SK-N-SH (cell line): ENCODE measurements around the gene ARL3. TPM values are rescaled to one million over a fixed set of nuclear protein-coding genes. Genes with fewer than 3 reads are reported as not detected.
A peak's percentile ranks its signal among the peaks of the same experiment; 100 is the strongest.

Experiments
- CTCF ChIA-PET: fragments of 300-600, 350-600 bp; formaldehyde crosslinking; extraction: SDS; loops from one replicate; lab custom pipeline; 2021; lab: Yijun Ruan, JAX
- POLR2A ChIA-PET: fragments of 350-600 bp; sonication (Branson Sonifier 250); formaldehyde crosslinking; extraction: SDS; loops from one replicate; lab custom pipeline; 2020; ENCODE audit warnings: antibody characterized with exemption, inconsistent platforms; lab: Yijun Ruan, JAX
- DNase-seq: peaks from one replicate; pipeline ENCODE4 v3.0.0; 2012
- H2AFZ ChIP-seq: fragments of 200-600 bp; sonication (generic); 2 replicates; pipeline ENCODE4 v1.8.1; 2016; ENCODE audit warnings: antibody characterized with exemption, mild to moderate bottlenecking, low read depth
- H3F3A ChIP-seq: fragments of 200-600 bp; sonication (generic); replicated peaks from 2 replicates; pipeline ENCODE3; 2016; ENCODE audit warnings: antibody characterized with exemption, mild to moderate bottlenecking; ENCODE audit not compliant: insufficient read depth
- H3K27ac ChIP-seq, 2 experiments: fragments of 200-500 bp in 1 of 2; fragments of 200-600 bp in 1 of 2; sonication (Bioruptor generic) in 1 of 2; sonication (generic), shearing (Covaris generic) in 1 of 2; 2 replicates each; pipeline versions ENCODE4 v1.5.1 to v1.6.1; 2014 to 2016; ENCODE audit warnings: low read depth in 2 of 2, inconsistent platforms in 1 of 2, low read length in 1 of 2, mild to moderate bottlenecking in 1 of 2, mixed read lengths in 1 of 2
- H3K27me3 ChIP-seq: fragments of 200-600 bp; sonication (generic), shearing (Covaris generic); 2 replicates; pipeline ENCODE4 v1.6.1; 2016; ENCODE audit warnings: mixed run types; ENCODE audit not compliant: insufficient read depth
- H3K36me3 ChIP-seq, 2 experiments: fragments of 200-500 bp in 1 of 2; fragments of 200-600 bp in 1 of 2; sonication (Bioruptor generic) in 1 of 2; sonication (generic) in 1 of 2; replicated peaks in 1 of 2; 2 replicates each; pipeline versions ENCODE3 to v1.5.1; 2014 to 2016; ENCODE audit warnings: low read length in 1 of 2, mild to moderate bottlenecking in 1 of 2; ENCODE audit not compliant: insufficient read depth in 2 of 2, control insufficient read depth in 1 of 2
- H3K4me1 ChIP-seq, 2 experiments: fragments of 200-500 bp in 1 of 2; fragments of 200-600 bp in 1 of 2; sonication (Bioruptor generic) in 1 of 2; sonication (generic), shearing (Covaris generic) in 1 of 2; 2 replicates each; pipeline versions ENCODE4 v1.5.1 to v1.6.1; 2014 to 2016; ENCODE audit warnings: low read depth in 1 of 2, low read length in 1 of 2, mixed run types in 1 of 2; ENCODE audit not compliant: insufficient read depth in 2 of 2, control insufficient read depth in 1 of 2
- H3K4me2 ChIP-seq: fragments of 200-600 bp; sonication (generic), shearing (Covaris generic); 2 replicates; pipeline ENCODE4 v1.6.1; 2017; ENCODE audit warnings: mixed run types
- H3K4me3 ChIP-seq, 2 experiments: fragments of 200-500 bp in 1 of 2; fragments of 200-600 bp in 1 of 2; sonication (Bioruptor generic) in 1 of 2; sonication (generic), shearing (Covaris generic) in 1 of 2; 2 replicates each; pipeline versions ENCODE4 v1.5.1 to v1.8.1; 2014 to 2016; ENCODE audit warnings: low read depth in 2 of 2, inconsistent platforms in 1 of 2, low read length in 1 of 2, mild to moderate bottlenecking in 1 of 2, mixed read lengths in 1 of 2, moderate library complexity in 1 of 2
- H3K79me2 ChIP-seq: fragments of 200-600 bp; sonication (generic); 2 replicates; pipeline ENCODE4 v1.8.1; 2017; ENCODE audit warnings: mild to moderate bottlenecking; ENCODE audit not compliant: insufficient read depth
- H3K9ac ChIP-seq: fragments of 200-600 bp; sonication (generic); 2 replicates; pipeline ENCODE4 v1.6.1; 2017; ENCODE audit warnings: mixed run types
- H3K9me2 ChIP-seq: fragments of 200-600 bp; sonication (generic); 2 replicates; pipeline ENCODE4 v1.6.1; 2017; ENCODE audit warnings: mixed run types
- H3K9me3 ChIP-seq: fragments of 200-600 bp; sonication (generic); 2 replicates; pipeline ENCODE4 v1.6.1; 2017; ENCODE audit warnings: mixed run types, mild to moderate bottlenecking, moderate library complexity
- H4K20me1 ChIP-seq: fragments of 200-600 bp; sonication (generic); 2 replicates; pipeline ENCODE4 v1.6.1; 2017; ENCODE audit warnings: mild to moderate bottlenecking, mixed run types; ENCODE audit not compliant: insufficient read depth
- CHD2 ChIP-seq: fragments of 150-350 bp; IDR thresholded peaks from 2 replicates; pipeline ENCODE4 v1.6.1; 2018; ENCODE audit warnings: low read length; ENCODE audit not compliant: partially characterized antibody
- EP300 ChIP-seq, 2 experiments: IDR thresholded peaks; 2 replicates each; pipeline versions ENCODE4 v1.4.0 to v1.6.1; 2012; ENCODE audit warnings: borderline replicate concordance in 1 of 2, low read depth in 1 of 2, low read length in 1 of 2
- GATA2 ChIP-seq: sonication (generic); formaldehyde crosslinking; IDR thresholded peaks from 2 replicates; pipeline ENCODE4 v1.5.0; 2020; ENCODE audit warnings: mild to moderate bottlenecking, missing genetic modification reagents
- MXI1 ChIP-seq: IDR thresholded peaks from 2 replicates; pipeline ENCODE4 v1.6.1; 2012; ENCODE audit warnings: mild to moderate bottlenecking, low read depth, low read length, improper control_type of control experiment
- NRF1 ChIP-seq: IDR thresholded peaks from 2 replicates; pipeline ENCODE4 v1.6.1; 2012; ENCODE audit warnings: low read depth, mild to moderate bottlenecking, low read length
- RCOR1 ChIP-seq: fragments of 150-350 bp; IDR thresholded peaks from 2 replicates; pipeline ENCODE4 v1.6.1; 2017; ENCODE audit warnings: antibody characterized with exemption, low read length
- RFX5 ChIP-seq: IDR thresholded peaks from 2 replicates; pipeline ENCODE4 v1.6.1; 2012; ENCODE audit warnings: mild to moderate bottlenecking, improper control_type of control experiment, low read length
- TAF1 ChIP-seq: IDR thresholded peaks from 2 replicates; pipeline ENCODE4 v1.6.1; 2012; ENCODE audit warnings: low read depth, mild to moderate bottlenecking, low read length, moderate library complexity, borderline replicate concordance
- YY1 ChIP-seq: IDR thresholded peaks from 2 replicates; pipeline ENCODE4 v1.4.0; 2012; ENCODE audit warnings: low read depth, mild to moderate bottlenecking
- ZBTB33 ChIP-seq: IDR thresholded peaks from 2 replicates; pipeline ENCODE4 v1.4.0; 2012; ENCODE audit warnings: low read depth, borderline replicate concordance
- WGBS: methylation state at CpG from one replicate; pipeline ENCODE4 v1.1.6; 2017; ENCODE audit warnings: low lambda C conversion rate; 5-methylcytosine and 5-hydroxymethylcytosine counted together
- polyA plus RNA-seq, 3 experiments: library from polyadenylated mRNA; depleted of rRNA; stranded (reverse); fragments of >200 nt; gene quantifications; 2 replicates each; pipeline ENCODE4 v1.2.3, GENCODE V29; 2012

The ARL3 gene
- polyA plus RNA-seq, 1 of the 3 experiments (the other 2 are of a cell fraction): 11.2 TPM

- no peak for TF ChIP-seq YY1
- TF ChIP-seq GATA2 (CRISPR knock-in tag): no peak
- no peak for TF ChIP-seq ZBTB33
Measured at GRCh38 chr10:102626026-102626685, 88.0 kb downstream of the ARL3 start (continued).

- peaks cover 29% of the 10 kb centered on the region for H3F3A ChIP-seq
- H3K4me2 ChIP-seq: no peak overlapping the region
- CTCF ChIA-PET: interaction anchor here (1.7 to 2.5 kb wide), 3 partner anchors 10 to 20 kb away, joined by 8 to 13 read pairs (median 11); partner anchors contain the start of gene TRIM8
- no peak overlapping the region for H3K4me3 ChIP-seq
- POLR2A ChIA-PET: interaction anchor here (0.8 to 1.3 kb wide), 3 partner anchors 17 to 36 kb away, joined by 3 to 4 read pairs (median 3); partner anchors contain the start of gene TRIM8
- H3K79me2 ChIP-seq: no peaks in the 10 kb centered on the region
- no peaks in the 10 kb centered on the region for H3K36me3 ChIP-seq
- no peak overlapping the region for H3K9ac ChIP-seq
- 90% methylated on average over 11 of the region's 12 CpGs for WGBS
- no peak overlapping the region for H2AFZ ChIP-seq
- no peaks in the 10 kb centered on the region for H4K20me1 ChIP-seq
- peaks cover 30 to 89% of the 10 kb centered on the region in 2 experiments for H3K4me1 ChIP-seq
- no peaks in the 10 kb centered on the region for H3K27me3 ChIP-seq
- H3K9me3 ChIP-seq: no peaks in the 10 kb centered on the region
- no peak for TF ChIP-seq NRF1
- no peak for DNase-seq
- H3K27ac ChIP-seq: peak overlapping the region in 1 of 2 experiments; percentile 99; a peak in 2 of 4 replicates
- no peaks in the 10 kb centered on the region for H3K9me2 ChIP-seq
Measured at GRCh38 chr10:102624751-102625645, 89.2 kb downstream of the ARL3 start.

GRCh38 chr10:102624094-102624493 is 90.1 kb downstream of the ARL3 start:
- ChIA-PET CTCF (interaction anchor here (2.2 to 2.5 kb wide), 2 partner anchors 10 to 21 kb away, joined by 11 to 13 read pairs; partner anchors contain the start of gene TRIM8), POLR2A (interaction anchor here (0.8 to 1.3 kb wide), 4 partner anchors 18 to 120 kb away, joined by 3 to 4 read pairs (median 4); partner anchors contain the start of genes TRIM8 and WBP1L)
- peaks cover 23 to 89% of the 10 kb centered on the region in 2 experiments for H3K4me1 ChIP-seq
- H3K4me3 ChIP-seq: no peak overlapping the region
- peaks cover 20% of the 10 kb centered on the region for H3F3A ChIP-seq
- H3K27me3 ChIP-seq: no peaks in the 10 kb centered on the region
- no peak overlapping the region for H3K9ac ChIP-seq
- no peaks in the 10 kb centered on the region for H3K9me2 ChIP-seq
- H3K36me3 ChIP-seq: no peaks in the 10 kb centered on the region
- WGBS: 67% methylated on average over 3 of the region's 3 CpGs
- no peaks in the 10 kb centered on the region for H4K20me1 ChIP-seq
- no peaks in the 10 kb centered on the region for H3K9me3 ChIP-seq
- H2AFZ ChIP-seq: no peak overlapping the region
- TF ChIP-seq RCOR1: peak; percentile 43; the same call in 1 of the 2 replicates
- no peak for TF ChIP-seq RFX5
- no peak for TF ChIP-seq TAF1
- 0 out of 2 replicates have a peak, but pooled peaks have one; percentile 13 for TF ChIP-seq MXI1
- no peak for TF ChIP-seq CHD2
- TF ChIP-seq EP300 (IDR thresholded peaks at IDR 0.05; ENCODE audit: borderline replicate concordance in 1 of 2, low read depth in 1 of 2, low read length in 1 of 2): no peak
- peak; percentile 69 for TF ChIP-seq GATA2 (CRISPR knock-in tag)
- TF ChIP-seq ZBTB33: no peak
- H3K4me2 ChIP-seq: no peak overlapping the region
- H3K27ac ChIP-seq: peak overlapping the region in 1 of 2 experiments; percentile 99; a peak in 2 of 4 replicates
- H3K79me2 ChIP-seq: no peaks in the 10 kb centered on the region
- DNase-seq: no peak
